GM10266 (cell line): ENCODE measurements around the gene TPO.
"Not testable (repeated sequence)": the region's sequence is repeated elsewhere in the genome, so short reads cannot be mapped to it uniquely, and the experiment has no call there.

Source experiments
- DNase-seq: peaks from one replicate; pipeline ENCODE4 v3.0.0; 2012; ENCODE audit errors: extremely low spot score
- TF ChIP-seq, protein P1 (sequence below): IDR thresholded peaks from 2 replicates; pipeline ENCODE4 v1.5.1; 2012; ENCODE audit warnings: mild to moderate bottlenecking, low read depth; ENCODE audit not compliant: control insufficient read depth, insufficient read depth; ENCODE audit errors: missing control alignments

The TPO gene

DNA sequence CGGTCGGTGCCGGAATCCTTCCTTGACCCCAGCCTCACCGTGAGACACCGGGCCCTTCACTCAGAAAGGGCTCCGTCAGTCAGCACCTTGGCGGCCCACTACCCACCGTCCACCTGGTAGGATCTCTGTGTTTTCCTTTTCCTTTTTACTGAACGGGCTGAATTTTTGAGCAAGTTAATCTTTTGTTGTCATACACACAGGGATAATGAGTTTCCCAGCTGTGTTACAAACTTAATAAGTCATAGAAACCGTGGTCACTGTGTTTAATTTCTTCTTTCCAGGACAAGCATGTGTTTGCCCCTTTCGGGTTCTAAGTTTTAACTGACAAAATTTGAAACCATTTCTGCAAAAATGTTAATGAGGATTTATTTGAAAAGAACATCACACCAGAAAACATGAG is 39.0 kb upstream of the TPO start:
- DNase-seq: no peak
- TF ChIP-seq, protein P1, sequence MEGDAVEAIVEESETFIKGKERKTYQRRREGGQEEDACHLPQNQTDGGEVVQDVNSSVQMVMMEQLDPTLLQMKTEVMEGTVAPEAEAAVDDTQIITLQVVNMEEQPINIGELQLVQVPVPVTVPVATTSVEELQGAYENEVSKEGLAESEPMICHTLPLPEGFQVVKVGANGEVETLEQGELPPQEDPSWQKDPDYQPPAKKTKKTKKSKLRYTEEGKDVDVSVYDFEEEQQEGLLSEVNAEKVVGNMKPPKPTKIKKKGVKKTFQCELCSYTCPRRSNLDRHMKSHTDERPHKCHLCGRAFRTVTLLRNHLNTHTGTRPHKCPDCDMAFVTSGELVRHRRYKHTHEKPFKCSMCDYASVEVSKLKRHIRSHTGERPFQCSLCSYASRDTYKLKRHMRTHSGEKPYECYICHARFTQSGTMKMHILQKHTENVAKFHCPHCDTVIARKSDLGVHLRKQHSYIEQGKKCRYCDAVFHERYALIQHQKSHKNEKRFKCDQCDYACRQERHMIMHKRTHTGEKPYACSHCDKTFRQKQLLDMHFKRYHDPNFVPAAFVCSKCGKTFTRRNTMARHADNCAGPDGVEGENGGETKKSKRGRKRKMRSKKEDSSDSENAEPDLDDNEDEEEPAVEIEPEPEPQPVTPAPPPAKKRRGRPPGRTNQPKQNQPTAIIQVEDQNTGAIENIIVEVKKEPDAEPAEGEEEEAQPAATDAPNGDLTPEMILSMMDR: no peak

DNA sequence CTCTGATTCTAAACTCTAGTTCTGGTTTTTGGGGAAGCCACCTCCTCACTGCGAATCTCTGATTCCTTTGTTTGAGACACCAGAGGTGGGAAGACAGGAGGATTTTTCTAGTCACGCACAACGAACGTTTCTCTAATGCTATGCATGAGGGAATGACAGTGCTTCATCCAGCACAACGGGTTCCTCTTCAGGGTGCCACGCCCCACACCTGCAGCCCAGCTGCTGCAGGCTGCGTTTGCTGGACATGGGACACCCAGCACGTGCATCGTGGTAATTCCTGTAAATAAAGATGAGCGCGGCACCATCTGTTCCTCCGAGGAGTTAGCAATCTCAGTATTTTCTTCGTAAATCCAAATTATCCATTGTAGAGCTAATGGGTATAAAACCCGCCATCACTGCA is 37.5 kb upstream of the TPO start:
- DNase-seq: no peak
- TF ChIP-seq, protein P1: no peak

DNA sequence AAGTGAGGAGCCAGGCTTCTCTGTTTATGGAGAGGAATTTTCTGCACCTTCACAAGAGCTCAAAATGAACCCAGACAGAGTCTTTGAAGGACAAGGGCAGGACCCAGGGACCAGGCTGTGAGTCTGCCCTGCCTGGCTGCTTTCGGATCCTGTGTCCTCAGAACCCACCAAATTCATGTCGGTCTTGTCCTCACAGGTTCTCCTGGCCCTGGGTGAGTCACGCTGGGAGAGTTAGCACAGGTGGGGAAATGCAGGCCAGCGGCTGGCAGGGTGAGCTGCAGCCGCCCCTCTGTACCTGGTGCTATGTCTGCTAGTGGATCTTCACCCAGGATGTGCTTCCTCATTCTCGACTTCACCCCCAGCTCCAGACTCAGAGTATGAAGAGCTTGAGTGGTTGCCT is 35.8 kb upstream of the TPO start:
- TF ChIP-seq, protein P1: no peak
- no peak for DNase-seq

DNA sequence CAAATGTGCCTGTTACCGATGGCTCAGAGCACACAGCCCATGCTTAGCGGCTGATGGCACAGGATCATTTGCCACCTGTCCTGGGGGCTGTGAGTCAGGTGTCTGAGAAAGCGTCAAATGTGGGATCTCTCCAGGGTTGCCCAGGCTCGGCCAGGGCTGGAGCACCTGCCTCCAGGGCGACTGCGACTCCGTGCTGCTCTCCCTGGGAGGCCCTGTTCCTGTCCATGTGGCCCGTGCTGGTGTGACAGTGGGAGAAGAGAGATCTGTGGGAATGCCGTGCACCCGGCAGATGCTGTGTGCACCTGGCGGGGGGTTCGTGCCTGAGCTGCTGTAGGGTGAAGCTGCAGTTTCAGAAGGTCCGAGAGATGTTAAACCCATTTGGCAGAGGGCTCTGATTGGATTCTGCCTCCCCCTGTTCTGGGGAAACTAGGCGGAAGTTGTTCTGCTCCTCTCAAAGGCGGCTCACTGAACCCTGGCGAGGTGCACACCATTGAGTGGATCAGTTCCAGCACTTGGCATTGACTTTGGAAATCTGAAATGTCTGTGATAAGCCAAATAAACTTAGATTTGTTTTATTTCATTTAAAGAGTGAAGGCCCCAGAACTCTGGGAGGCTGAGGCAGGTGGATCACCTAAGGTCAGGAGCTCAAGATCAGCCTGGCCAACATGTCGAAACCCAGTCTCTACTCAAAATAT is 34.7 kb upstream of the TPO start:
- no peak for DNase-seq
- TF ChIP-seq, protein P1: no peak

DNA sequence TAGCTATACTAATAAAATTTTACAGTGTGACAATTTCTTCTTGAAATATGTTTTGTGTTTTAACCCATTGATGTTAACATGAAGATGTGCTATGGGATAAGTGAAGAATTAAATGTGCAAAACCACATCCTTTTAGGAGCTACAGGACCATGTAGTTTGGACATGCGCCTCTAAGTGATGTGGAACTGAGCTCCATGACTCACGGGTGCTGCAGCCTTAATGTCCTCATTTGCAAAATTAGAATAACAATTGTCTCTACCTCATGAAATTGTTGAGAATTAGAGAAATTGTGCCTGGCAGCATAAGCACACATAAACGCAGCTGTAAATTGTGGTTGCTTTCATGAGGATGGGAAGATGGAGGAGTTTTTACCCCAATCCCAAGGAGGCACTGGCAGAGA is 31.6 kb upstream of the TPO start:
- no peak for DNase-seq
- TF ChIP-seq, protein P1: no peak

DNA sequence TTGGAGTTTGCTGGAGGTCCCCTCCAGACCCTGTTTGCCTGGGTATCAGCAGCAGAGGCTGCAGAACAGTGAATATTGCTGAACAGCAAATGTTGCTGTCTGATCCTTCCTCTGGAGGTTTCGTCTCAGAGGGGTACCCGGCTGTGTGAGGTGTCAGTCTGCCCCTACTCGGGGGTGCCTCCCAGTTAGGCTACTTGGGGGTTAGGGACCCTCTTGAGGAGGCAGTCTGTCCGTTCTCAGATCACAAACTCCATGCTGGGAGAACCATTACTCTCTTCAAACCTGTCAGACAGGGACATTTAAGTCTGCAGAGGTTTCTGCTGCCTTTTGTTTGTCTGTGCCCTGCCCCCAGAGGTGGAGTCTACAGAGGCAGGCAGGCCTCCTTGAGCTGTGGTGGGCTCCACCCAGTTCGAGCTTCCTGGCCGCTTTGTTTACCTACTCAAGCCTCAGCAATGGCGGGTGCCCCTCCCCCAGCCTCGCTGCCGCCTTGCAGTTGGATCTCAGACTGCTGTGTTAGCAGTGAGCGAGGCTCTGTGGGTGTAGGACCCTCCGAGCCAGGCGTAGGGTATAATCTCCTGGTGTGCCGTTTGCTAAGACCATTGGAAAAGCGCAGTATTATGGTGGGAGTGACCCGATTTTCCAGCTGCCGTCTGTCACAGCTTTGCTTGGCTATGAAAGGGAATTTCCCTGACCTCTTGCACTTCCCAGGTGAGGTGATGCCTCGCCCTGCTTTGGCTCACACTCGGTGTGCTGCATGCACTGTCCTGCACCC is 25.1 kb upstream of the TPO start:
- not testable (repeated sequence) for DNase-seq

DNA sequence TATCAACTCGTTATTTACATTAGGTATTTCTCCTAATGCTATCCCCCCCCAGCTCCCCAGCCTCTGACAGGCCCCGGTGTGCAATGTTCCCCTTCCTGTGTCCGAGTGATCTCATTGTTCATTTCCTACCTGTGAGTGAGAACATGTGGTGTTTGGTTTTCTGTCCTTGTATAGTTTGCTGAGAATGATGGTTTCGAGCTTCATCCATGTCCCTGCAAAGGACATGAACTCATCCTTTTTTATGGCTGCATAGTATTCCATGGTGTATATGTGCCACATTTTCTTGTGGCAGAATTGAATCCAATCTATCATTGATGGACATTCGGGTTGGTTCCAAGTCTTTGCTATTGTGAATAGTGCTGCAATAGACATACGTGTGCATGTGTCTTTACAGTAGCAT is 23.1 kb upstream of the TPO start:
- DNase-seq: not testable (repeated sequence)

DNA sequence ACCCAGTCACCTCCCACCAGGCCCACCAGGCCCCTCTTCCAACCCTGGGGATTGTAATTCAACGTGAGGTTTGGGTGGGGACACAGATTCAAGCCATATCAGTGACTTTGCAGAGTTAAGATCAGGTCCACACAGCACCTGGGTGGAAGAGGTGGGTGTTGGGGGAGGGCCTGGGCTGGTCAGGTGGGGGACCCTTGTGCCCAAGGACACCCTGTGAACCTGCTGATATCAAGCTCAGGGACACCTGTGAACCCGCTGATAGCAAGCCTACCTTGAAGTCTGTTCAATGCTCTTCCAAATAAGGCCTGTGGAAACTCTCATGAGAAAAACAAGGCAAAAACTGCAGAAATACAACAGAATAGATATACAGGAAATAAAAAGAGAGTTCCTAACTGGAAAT is 19.9 kb upstream of the TPO start:
- TF ChIP-seq, protein P1: no peak
- no peak for DNase-seq
